KMS-11 (cell line): ENCODE data around the gene ATG4A.

ENCODE experiments used
- H2AFZ ChIP-seq: fragments of 200-600 bp; sonication (generic); 2 replicates; pipeline ENCODE4 v1.6.1; 2016; ENCODE audit warnings: antibody characterized with exemption, mixed run types, low read depth
- H3K27ac ChIP-seq: fragments of 200-600 bp; sonication (generic); 2 replicates; pipeline ENCODE4 v1.6.1; 2016; ENCODE audit warnings: mild to moderate bottlenecking, mixed run types
- H3K27me3 ChIP-seq: fragments of 200-600 bp; sonication (generic); 2 replicates; pipeline ENCODE4 v1.6.1; 2017; ENCODE audit warnings: mild to moderate bottlenecking, low read depth, mixed run types, moderate library complexity; ENCODE audit not compliant: insufficient read depth
- H3K36me3 ChIP-seq: fragments of 200-600 bp; sonication (generic); 2 replicates; pipeline ENCODE4 v1.6.1; 2017; ENCODE audit warnings: mild to moderate bottlenecking, mixed run types; ENCODE audit not compliant: insufficient read depth
- H3K4me1 ChIP-seq: fragments of 200-600 bp; sonication (generic); 2 replicates; pipeline ENCODE4 v1.6.1; 2016; ENCODE audit warnings: mild to moderate bottlenecking, low read depth, mixed run types; ENCODE audit not compliant: poor library complexity, severe bottlenecking
- H3K4me2 ChIP-seq: fragments of 200-600 bp; sonication (generic); 2 replicates; pipeline ENCODE4 v1.7.0; 2016; ENCODE audit warnings: mild to moderate bottlenecking, mixed run types
- H3K4me3 ChIP-seq: fragments of 200-600 bp; sonication (generic); IDR thresholded peaks from 2 replicates; pipeline ENCODE4 v1.6.1; 2017; ENCODE audit warnings: low read depth, low read length, mixed read lengths; ENCODE audit not compliant: insufficient read depth
- H3K79me2 ChIP-seq: fragments of 200-600 bp; sonication (generic); 2 replicates; pipeline ENCODE4 v1.6.1; 2016; ENCODE audit warnings: low read depth, mixed run types; ENCODE audit not compliant: insufficient read depth
- H3K9ac ChIP-seq: fragments of 200-600 bp; sonication (generic); 2 replicates; pipeline ENCODE4 v1.6.1; 2016; ENCODE audit warnings: mild to moderate bottlenecking, mixed run types
- H4K20me1 ChIP-seq: fragments of 200-600 bp; sonication (generic); 2 replicates; pipeline ENCODE4 v1.6.1; 2016; ENCODE audit warnings: mild to moderate bottlenecking, mixed run types; ENCODE audit not compliant: insufficient read depth
- CTCF ChIP-seq: fragments of 200-600 bp; sonication (generic); conservative IDR thresholded peaks from 2 replicates; pipeline ENCODE4 v1.6.1; 2017; ENCODE audit warnings: low read depth, mild to moderate bottlenecking, antibody characterized with exemption, low read length, moderate library complexity, mixed read lengths

Gene ATG4A

GRCh38 chrX:108055546-108055945 is 36.0 kb upstream of the ATG4A start:
- Histone ChIP-seq H2AFZ (no peak overlapping the region), H3K4me3 (no peak overlapping the region), H3K4me1 (no peaks in the 10 kb centered on the region), H3K9ac (no peak overlapping the region), H3K79me2 (no peaks in the 10 kb centered on the region), H3K4me2 (no peak overlapping the region), H3K27ac (no peak overlapping the region), H3K36me3 (no peaks in the 10 kb centered on the region), H4K20me1 (no peaks in the 10 kb centered on the region), H3K27me3 (no peaks in the 10 kb centered on the region)
- TF ChIP-seq CTCF, result no peak

GRCh38 chrX:108059801-108060200 is 31.8 kb upstream of the ATG4A start:
- H3K27me3 ChIP-seq, result no peaks in the 10 kb centered on the region
- no peaks in the 10 kb centered on the region for H3K36me3 ChIP-seq
- no peak overlapping the region for H3K27ac ChIP-seq
- H3K79me2 ChIP-seq, result no peaks in the 10 kb centered on the region
- no peak overlapping the region for H3K4me3 ChIP-seq
- no peak for TF ChIP-seq CTCF
- H4K20me1 ChIP-seq, result no peaks in the 10 kb centered on the region
- H3K4me1 ChIP-seq, result no peaks in the 10 kb centered on the region
- no peak overlapping the region for H3K9ac ChIP-seq
- no peak overlapping the region for H3K4me2 ChIP-seq
- no peak overlapping the region for H2AFZ ChIP-seq

GRCh38 chrX:108064001-108064400 is 27.6 kb upstream of the ATG4A start:
- no peak overlapping the region for H3K4me3 ChIP-seq
- H3K9ac ChIP-seq, result no peak overlapping the region
- H3K4me1 ChIP-seq, result no peaks in the 10 kb centered on the region
- no peak overlapping the region for H3K4me2 ChIP-seq
- no peak for TF ChIP-seq CTCF
- no peaks in the 10 kb centered on the region for H3K36me3 ChIP-seq
- no peak overlapping the region for H3K27ac ChIP-seq
- H2AFZ ChIP-seq, result no peak overlapping the region
- H3K27me3 ChIP-seq, result no peaks in the 10 kb centered on the region
- no peaks in the 10 kb centered on the region for H4K20me1 ChIP-seq
- no peaks in the 10 kb centered on the region for H3K79me2 ChIP-seq

- H3K79me2 ChIP-seq, result no peaks in the 10 kb centered on the region
- no peak overlapping the region for H3K4me3 ChIP-seq
These were observed 27.0 kb upstream of the ATG4A start for GRCh38 chrX:108064613-108065012.

More at GRCh38 chrX:108064613-108065012, 27.0 kb upstream of the ATG4A start:
- H3K9ac ChIP-seq, result no peak overlapping the region
- H3K4me1 ChIP-seq, result no peaks in the 10 kb centered on the region
- H3K27me3 ChIP-seq, result no peaks in the 10 kb centered on the region
- no peaks in the 10 kb centered on the region for H4K20me1 ChIP-seq
- no peaks in the 10 kb centered on the region for H3K36me3 ChIP-seq
- TF ChIP-seq CTCF, result no peak
- no peak overlapping the region for H3K4me2 ChIP-seq
- no peak overlapping the region for H3K27ac ChIP-seq
- H2AFZ ChIP-seq, result no peak overlapping the region
